B cell (primary cell): ENCODE results near the gene ACIN1. TPM values are rescaled to one million over a fixed set of nuclear protein-coding genes. Genes with fewer than 3 reads are reported as not detected.

Experiments used
- ATAC-seq: fragments of 200-7000 bp; cut with Tn5 transposase; one replicate; pipeline ENCODE4 v1.10.0; 2021; ENCODE audit warnings: low read depth, mild to moderate bottlenecking, moderate number of reproducible peaks, moderate library complexity
- CTCF ChIA-PET: fragments of 350-600 bp; sonication (Branson Sonifier 250); formaldehyde crosslinking; loops from one replicate; lab custom pipeline; 2021; ENCODE audit warnings: antibody characterized with exemption, inconsistent platforms; lab: Charles Lee
- POLR2A ChIA-PET: fragments of 350-600 bp; sonication (Branson Sonifier 250); formaldehyde crosslinking; loops from one replicate; lab custom pipeline; 2021; ENCODE audit warnings: antibody characterized with exemption; lab: Charles Lee
- DNase-seq: peaks from one replicate; pipeline ENCODE4 v3.0.0; 2013
- H2AFZ ChIP-seq: 2 replicates; pipeline ENCODE4 v1.6.1; 2012; ENCODE audit warnings: mild to moderate bottlenecking, low read depth, low read length; ENCODE audit not compliant: insufficient read depth, poor library complexity, severe bottlenecking
- H3K27ac ChIP-seq, 2 donors: 1 replicate in 1 of 2; 2 replicates in 1 of 2; pipeline ENCODE4 v1.5.1; 2012 to 2013; ENCODE audit warnings: low read length in 2 of 2, mild to moderate bottlenecking in 2 of 2, moderate library complexity in 1 of 2
- H3K27me3 ChIP-seq, 4 experiments: fragments of 200-600 bp in 1 of 4; sonication (generic) in 1 of 4; replicated peaks in 1 of 4; 1 replicate in 2 of 4; 2 replicates in 2 of 4; pipeline versions ENCODE4 v1.6.1 to v1.7.0; 2013 to 2016; ENCODE audit warnings: low read length in 3 of 4, mild to moderate bottlenecking in 2 of 4, mixed read lengths in 1 of 4, moderate library complexity in 1 of 4; ENCODE audit not compliant: insufficient read depth in 4 of 4, control insufficient read depth in 3 of 4; ENCODE audit errors: control extremely low read depth in 1 of 4
- H3K36me3 ChIP-seq, 2 experiments: replicated peaks in 1 of 2; 1 replicate in 1 of 2; 2 replicates in 1 of 2; pipeline versions ENCODE4 v1.6.1 to v1.7.1; 2013; ENCODE audit warnings: low read length in 1 of 2; ENCODE audit not compliant: insufficient read depth in 2 of 2, control insufficient read depth in 1 of 2; ENCODE audit errors: control extremely low read depth in 1 of 2, extremely low read depth in 1 of 2
- H3K4me1 ChIP-seq, 2 donors: fragments of 200-600 bp in 1 of 2; sonication (generic) in 1 of 2; 1 replicate in 1 of 2; 2 replicates in 1 of 2; pipeline versions ENCODE4 v1.5.1 to v1.6.1; 2013 to 2017; ENCODE audit warnings: low read length in 2 of 2; ENCODE audit not compliant: control insufficient read depth in 2 of 2, insufficient read depth in 2 of 2
- H3K4me2 ChIP-seq: replicated peaks from 2 replicates; pipeline ENCODE3; 2012; ENCODE audit warnings: mild to moderate bottlenecking, low read depth, low read length; ENCODE audit not compliant: poor library complexity, severe bottlenecking
- H3K4me3 ChIP-seq, 5 experiments: fragments of 200-600 bp in 1 of 5; sonication (generic) in 1 of 5; 1 replicate in 3 of 5; 2 replicates in 2 of 5; pipeline versions ENCODE4 v1.5.1 to v1.7.0; 2011 to 2016; ENCODE audit warnings: low read length in 4 of 5, mild to moderate bottlenecking in 4 of 5, low read depth in 2 of 5, control low read depth in 1 of 5, moderate library complexity in 1 of 5; ENCODE audit not compliant: insufficient read depth in 1 of 5; ENCODE audit errors: control extremely low read depth in 1 of 5, extremely low read depth in 1 of 5
- H3K79me2 ChIP-seq: fragments of 200-600 bp; sonication (generic); one replicate; pipeline ENCODE4 v1.6.0; 2016; ENCODE audit warnings: low read length; ENCODE audit not compliant: control insufficient read depth, insufficient read depth
- H3K9ac ChIP-seq: fragments of 200-600 bp; sonication (generic); 2 replicates; pipeline ENCODE4 v1.6.1; 2017; ENCODE audit warnings: mild to moderate bottlenecking, low read length, moderate library complexity
- H3K9me3 ChIP-seq, 3 donors: one replicate each; pipeline versions ENCODE4 v1.6.1 to v1.7.1; 2013; ENCODE audit warnings: low read length in 2 of 3; ENCODE audit not compliant: control insufficient read depth in 2 of 3, insufficient read depth in 1 of 3; ENCODE audit errors: control extremely low read depth in 1 of 3
- H4K20me1 ChIP-seq: 2 replicates; pipeline ENCODE4 v1.6.0; 2012; ENCODE audit warnings: mild to moderate bottlenecking, low read length; ENCODE audit not compliant: insufficient read depth, control insufficient read depth, poor library complexity, severe bottlenecking
- H3K27ac Mint-ChIP-seq: one replicate; pipeline ENCODE4 v1.8.0; 2021; ENCODE audit warnings: mixed read lengths
- H3K27me3 Mint-ChIP-seq: one replicate; pipeline ENCODE4 v1.8.0; 2021; ENCODE audit warnings: mixed read lengths
- H3K4me1 Mint-ChIP-seq: one replicate; pipeline ENCODE4 v1.8.0; 2021; ENCODE audit warnings: mixed read lengths
- H3K4me3 Mint-ChIP-seq: one replicate; pipeline ENCODE4 v1.8.0; 2021; ENCODE audit warnings: mixed read lengths
- H3K9me3 Mint-ChIP-seq: one replicate; pipeline ENCODE4 v1.8.0; 2022; ENCODE audit warnings: mixed read lengths; ENCODE audit not compliant: insufficient read depth
- CTCF ChIP-seq: fragments of 200-600 bp; IDR thresholded peaks from one replicate; pipeline ENCODE4 v1.8.0; 2022; ENCODE audit warnings: antibody characterized with exemption, mild to moderate bottlenecking
- EZH2 ChIP-seq: IDR thresholded peaks from 2 replicates; pipeline ENCODE4 v1.6.1; 2012; ENCODE audit warnings: borderline replicate concordance, low read depth, mild to moderate bottlenecking, moderate library complexity, low read length; ENCODE audit not compliant: insufficient read depth, poor library complexity, severe bottlenecking
- WGBS: methylation state at CpG from one replicate; pipeline ENCODE4 v1.1.5; 2013; ENCODE audit warnings: missing lambda C conversion rate; ENCODE audit not compliant: insufficient coverage; 5-methylcytosine and 5-hydroxymethylcytosine counted together
- intact Hi-C: fragments of 100-400 bp; cut with micrococcal nuclease; formaldehyde crosslinking; loops from one replicate; pipeline ENCODE4 v1.10.0; 2022
- polyA plus RNA-seq: library from polyadenylated mRNA; depleted of rRNA; stranded (reverse); fragments of >200 nt; gene quantifications from 2 replicates; pipeline ENCODE4 v1.2.3, GENCODE V29; 2012
- total RNA-seq, 2 donors: library from RNA; stranded (reverse); fragments of 120-200 nt in 1 of 2; gene quantifications; 1 replicate in 1 of 2; 2 replicates in 1 of 2; pipeline versions ENCODE4 v1.2.3 to v1.2.4, GENCODE V29; 2013 to 2022

Gene ACIN1
- total and polyA plus RNA-seq, 2 donors (not counting 1 experiment from before 2014, with no cell fraction given), result 178 to 359 TPM

- DNase-seq, result no peak
- Histone ChIP-seq H2AFZ (no peak overlapping the region), H4K20me1 (no peaks in the 10 kb centered on the region), H3K4me2 (no peak overlapping the region), H3K4me1 (no peaks in the 10 kb centered on the region), H3K79me2 (peaks cover 15% of the 10 kb centered on the region), H3K9ac (no peak overlapping the region), H3K4me3 (no peak overlapping the region), H3K9me3 (peaks cover 0 to 6% (median 0%) of the 10 kb centered on the region in 3 donors), H3K36me3 (peaks cover 2 to 13% of the 10 kb centered on the region in 2 experiments), H3K27ac (no peak overlapping the region), H3K27me3 (no peaks in the 10 kb centered on the region)
- Mint-ChIP-seq H3K27me3 (no peaks in the 10 kb centered on the region), H3K27ac (no peak overlapping the region), H3K4me3 (no peak overlapping the region), H3K4me1 (peaks cover 10% of the 10 kb centered on the region), H3K9me3 (no peaks in the 10 kb centered on the region)
- intact Hi-C loops, result no loop called here
- ATAC-seq, result no peak
- no peak for TF ChIP-seq CTCF
- no peak for TF ChIP-seq EZH2
- WGBS, result 89% methylated on average over 4 of the region's 4 CpGs
- CTCF ChIA-PET, result interaction anchor here (1.1 to 1.7 kb wide), 3 partner anchors 9 to 17 kb away, joined by 4 to 6 read pairs (median 5); partner anchors contain the start of genes ACIN1, C14orf119 and CEBPE
- POLR2A ChIA-PET, result no interaction called here
These were observed 8.6 kb upstream of the ACIN1 start for GRCh38 chr14:23103581-23103980.

- no peak overlapping the region for H2AFZ ChIP-seq
- H3K27ac Mint-ChIP-seq, result no peak overlapping the region
- H3K79me2 ChIP-seq, result peaks cover 21% of the 10 kb centered on the region
- no peak for DNase-seq
- no peaks in the 10 kb centered on the region for H3K4me1 ChIP-seq
- no peak for ATAC-seq
- H3K4me1 Mint-ChIP-seq, result peaks cover 11% of the 10 kb centered on the region
- intact Hi-C loops, result no loop called here
- no peaks in the 10 kb centered on the region for H3K9me3 Mint-ChIP-seq
- no peak overlapping the region for H3K4me3 Mint-ChIP-seq
- no peak overlapping the region for H3K9ac ChIP-seq
- H3K9me3 ChIP-seq, result no peaks in the 10 kb centered on the region
- H3K4me2 ChIP-seq, result no peak overlapping the region
- CTCF ChIA-PET, result interaction anchor here (1.7 kb wide), 1 partner anchor 16 kb away, joined by 6 read pairs; the partner anchor contains the start of gene CEBPE
- no peak overlapping the region for H3K4me3 ChIP-seq
- no peak overlapping the region for H3K27ac ChIP-seq
- peaks cover under 1% of the 10 kb centered on the region for H4K20me1 ChIP-seq
- TF ChIP-seq CTCF, result no peak
- no peak for TF ChIP-seq EZH2
- no peaks in the 10 kb centered on the region for H3K27me3 ChIP-seq
- H3K36me3 ChIP-seq, result peaks cover 5 to 21% of the 10 kb centered on the region in 2 experiments
- 95% methylated on average over 2 of the region's 2 CpGs for WGBS
- POLR2A ChIA-PET, result no interaction called here
- no peaks in the 10 kb centered on the region for H3K27me3 Mint-ChIP-seq
These were observed 7.9 kb upstream of the ACIN1 start for GRCh38 chr14:23102801-23103200.
